GM10266 (cell line): ENCODE results near the gene NBEA.

Experiments
- DNase-seq: peaks from one replicate; pipeline ENCODE4 v3.0.0; 2012; ENCODE audit errors: extremely low spot score
- TF ChIP-seq, protein P1 (sequence below): IDR thresholded peaks from 2 replicates; pipeline ENCODE4 v1.5.1; 2012; ENCODE audit warnings: mild to moderate bottlenecking, low read depth; ENCODE audit not compliant: control insufficient read depth, insufficient read depth; ENCODE audit errors: missing control alignments

NBEA gene

DNA sequence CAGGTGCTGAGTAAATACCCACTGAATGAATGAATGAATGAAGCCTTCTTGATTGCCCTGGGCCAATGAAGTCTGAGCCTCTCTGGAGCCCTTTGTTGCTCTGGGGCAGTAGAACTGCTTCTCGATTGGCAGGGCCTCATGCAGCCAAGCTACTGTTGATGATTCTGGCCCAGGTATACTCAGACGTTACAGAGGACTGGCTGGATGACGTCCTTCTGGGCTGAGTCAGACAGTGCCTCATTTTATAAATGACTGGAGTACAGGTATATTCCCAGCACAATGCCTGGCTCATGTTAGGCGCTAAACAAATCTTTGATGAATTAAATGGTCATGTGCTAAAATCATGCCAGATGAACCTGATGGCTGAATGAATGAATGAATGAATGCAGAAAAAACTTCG lies 778.2 kb downstream of the NBEA start:
- TF ChIP-seq, protein P1, sequence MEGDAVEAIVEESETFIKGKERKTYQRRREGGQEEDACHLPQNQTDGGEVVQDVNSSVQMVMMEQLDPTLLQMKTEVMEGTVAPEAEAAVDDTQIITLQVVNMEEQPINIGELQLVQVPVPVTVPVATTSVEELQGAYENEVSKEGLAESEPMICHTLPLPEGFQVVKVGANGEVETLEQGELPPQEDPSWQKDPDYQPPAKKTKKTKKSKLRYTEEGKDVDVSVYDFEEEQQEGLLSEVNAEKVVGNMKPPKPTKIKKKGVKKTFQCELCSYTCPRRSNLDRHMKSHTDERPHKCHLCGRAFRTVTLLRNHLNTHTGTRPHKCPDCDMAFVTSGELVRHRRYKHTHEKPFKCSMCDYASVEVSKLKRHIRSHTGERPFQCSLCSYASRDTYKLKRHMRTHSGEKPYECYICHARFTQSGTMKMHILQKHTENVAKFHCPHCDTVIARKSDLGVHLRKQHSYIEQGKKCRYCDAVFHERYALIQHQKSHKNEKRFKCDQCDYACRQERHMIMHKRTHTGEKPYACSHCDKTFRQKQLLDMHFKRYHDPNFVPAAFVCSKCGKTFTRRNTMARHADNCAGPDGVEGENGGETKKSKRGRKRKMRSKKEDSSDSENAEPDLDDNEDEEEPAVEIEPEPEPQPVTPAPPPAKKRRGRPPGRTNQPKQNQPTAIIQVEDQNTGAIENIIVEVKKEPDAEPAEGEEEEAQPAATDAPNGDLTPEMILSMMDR, result no peak
- no peak for DNase-seq

GRCh38 chr13:35720690-35721554 lies 778.9 kb downstream of the NBEA start:
- DNase-seq, result peak; percentile 54
- TF ChIP-seq, protein P1, result peak; percentile 85
